HEK293 (cell line): Measurements from ENCODE around the gene SLC38A1.

ENCODE experiments used
- CTCF ChIA-PET: fragments of 350-600 bp; formaldehyde crosslinking; extraction: SDS; loops from one replicate; lab custom pipeline; 2021; ENCODE audit warnings: antibody characterized with exemption; lab: Yijun Ruan, JAX
- POLR2A ChIA-PET: fragments of 300-600 bp; formaldehyde crosslinking; extraction: SDS; loops from one replicate; lab custom pipeline; 2020; ENCODE audit warnings: antibody characterized with exemption, inconsistent platforms; lab: Yijun Ruan, JAX
- H3K27ac ChIP-seq: fragments of 200-500 bp; sonication (Bioruptor generic); 2 replicates; pipeline ENCODE4 v1.5.1; 2014; ENCODE audit warnings: low read depth, low read length, control low read depth, inconsistent platforms; ENCODE audit errors: extremely low read depth
- H3K36me3 ChIP-seq, 2 experiments: fragments of 200-500 bp in 1 of 2; sonication (Bioruptor generic) in 1 of 2; 1 replicate in 1 of 2; 2 replicates in 1 of 2; pipeline ENCODE4 v1.5.1; 2014 to 2017; ENCODE audit warnings: inconsistent platforms in 2 of 2, low read length in 2 of 2; ENCODE audit not compliant: control insufficient read depth in 2 of 2, insufficient read depth in 1 of 2
- H3K4me1 ChIP-seq: fragments of 200-500 bp; sonication (Bioruptor generic); 2 replicates; pipeline ENCODE4 v1.5.1; 2014; ENCODE audit warnings: mild to moderate bottlenecking, low read length, inconsistent platforms; ENCODE audit not compliant: control insufficient read depth, insufficient read depth
- H3K4me3 ChIP-seq: 2 replicates; pipeline ENCODE4 v1.5.1; 2011; ENCODE audit warnings: low read depth, mild to moderate bottlenecking, control low read depth, low read length, moderate library complexity
- H3K9me3 ChIP-seq: fragments of 200-500 bp; sonication (Bioruptor generic); 2 replicates; pipeline ENCODE4 v1.5.1; 2014; ENCODE audit warnings: low read depth, low read length, inconsistent platforms; ENCODE audit not compliant: control insufficient read depth, insufficient read depth
- OVOL3 ChIP-seq: fragments of 450-650 bp; formaldehyde crosslinking; IDR thresholded peaks from 2 replicates; pipeline ENCODE4 v1.5.1; 2016; ENCODE audit warnings: missing biosample characterization, missing genetic modification characterization
- SCRT2 ChIP-seq: fragments of 450-650 bp; formaldehyde crosslinking; IDR thresholded peaks from 2 replicates; pipeline ENCODE4 v1.5.1; 2016; ENCODE audit warnings: missing biosample characterization, missing genetic modification characterization
- ZFHX2 ChIP-seq: fragments of 450-650 bp; formaldehyde crosslinking; conservative IDR thresholded peaks from 2 replicates; pipeline ENCODE4 v1.5.1; 2016; ENCODE audit warnings: missing biosample characterization, missing genetic modification characterization
- ZNF202 ChIP-seq: fragments of 450-650 bp; formaldehyde crosslinking; IDR thresholded peaks from 2 replicates; pipeline ENCODE4 v1.5.1; 2016; ENCODE audit warnings: missing biosample characterization, missing genetic modification characterization, borderline replicate concordance
- ZNF335 ChIP-seq: fragments of 450-650 bp; formaldehyde crosslinking; conservative IDR thresholded peaks from 2 replicates; pipeline ENCODE4 v1.5.1; 2016; ENCODE audit warnings: missing biosample characterization, missing genetic modification characterization
- ZNF341 ChIP-seq: fragments of 450-650 bp; formaldehyde crosslinking; IDR thresholded peaks from 2 replicates; pipeline ENCODE4; 2016; ENCODE audit warnings: low read depth, missing biosample characterization, missing genetic modification characterization
- ZNF600 ChIP-seq: fragments of 450-650 bp; formaldehyde crosslinking; IDR thresholded peaks from 2 replicates; pipeline ENCODE4 v1.5.1; 2016; ENCODE audit warnings: missing biosample characterization, missing genetic modification characterization
- ZNF626 ChIP-seq: fragments of 450-650 bp; sonication (Bioruptor Pico); formaldehyde crosslinking; IDR thresholded peaks from 2 replicates; pipeline ENCODE4 v1.5.1; 2018; ENCODE audit warnings: missing biosample characterization, missing genetic modification characterization, inconsistent platforms
- ZSCAN18 ChIP-seq: fragments of 450-650 bp; formaldehyde crosslinking; IDR thresholded peaks from 2 replicates; pipeline ENCODE4 v1.5.1; 2016; ENCODE audit warnings: missing biosample characterization, missing genetic modification characterization
- TF ChIP-seq, protein P1 (sequence below): fragments of 450-650 bp; formaldehyde crosslinking; IDR thresholded peaks from 2 replicates; pipeline ENCODE4 v1.5.1; 2016; ENCODE audit warnings: missing biosample characterization, missing genetic modification characterization, low read depth
- TF ChIP-seq, protein P2 (sequence below): fragments of 450-650 bp; formaldehyde crosslinking; IDR thresholded peaks from 2 replicates; pipeline ENCODE4 v1.5.1; 2017; ENCODE audit warnings: missing biosample characterization, missing genetic modification characterization
- TF ChIP-seq, protein P3 (sequence below): fragments of 450-650 bp; formaldehyde crosslinking; IDR thresholded peaks from 2 replicates; pipeline ENCODE4 v1.5.1; 2016; ENCODE audit warnings: missing biosample characterization, missing genetic modification characterization

The SLC38A1 gene

GRCh38 chr12:46209914-46210872 lies 58.6 kb downstream of the SLC38A1 start (continued):
- peak; percentile 38; the same call in 1 of the 2 replicates for TF ChIP-seq ZNF600 (tag by site-specific recombination)
- peak; percentile 48 for TF ChIP-seq ZFHX2
- no peak for TF ChIP-seq ZNF202 (tag by site-specific recombination)
- no peak for TF ChIP-seq ZSCAN18 (tag by site-specific recombination)
- TF ChIP-seq, protein P1, sequence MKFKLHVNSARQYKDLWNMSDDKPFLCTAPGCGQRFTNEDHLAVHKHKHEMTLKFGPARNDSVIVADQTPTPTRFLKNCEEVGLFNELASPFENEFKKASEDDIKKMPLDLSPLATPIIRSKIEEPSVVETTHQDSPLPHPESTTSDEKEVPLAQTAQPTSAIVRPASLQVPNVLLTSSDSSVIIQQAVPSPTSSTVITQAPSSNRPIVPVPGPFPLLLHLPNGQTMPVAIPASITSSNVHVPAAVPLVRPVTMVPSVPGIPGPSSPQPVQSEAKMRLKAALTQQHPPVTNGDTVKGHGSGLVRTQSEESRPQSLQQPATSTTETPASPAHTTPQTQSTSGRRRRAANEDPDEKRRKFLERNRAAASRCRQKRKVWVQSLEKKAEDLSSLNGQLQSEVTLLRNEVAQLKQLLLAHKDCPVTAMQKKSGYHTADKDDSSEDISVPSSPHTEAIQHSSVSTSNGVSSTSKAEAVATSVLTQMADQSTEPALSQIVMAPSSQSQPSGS (tag by site-specific recombination), result no peak
- no peak for TF ChIP-seq ZNF341 (tag by site-specific recombination)
- TF ChIP-seq SCRT2 (tag by site-specific recombination), result peak; percentile 98
- TF ChIP-seq, all 188 proteins: peak for 7

- no peak overlapping the region for H3K27ac ChIP-seq
- H3K4me1 ChIP-seq, result peaks cover 10% of the 10 kb centered on the region
- TF ChIP-seq, protein P2, sequence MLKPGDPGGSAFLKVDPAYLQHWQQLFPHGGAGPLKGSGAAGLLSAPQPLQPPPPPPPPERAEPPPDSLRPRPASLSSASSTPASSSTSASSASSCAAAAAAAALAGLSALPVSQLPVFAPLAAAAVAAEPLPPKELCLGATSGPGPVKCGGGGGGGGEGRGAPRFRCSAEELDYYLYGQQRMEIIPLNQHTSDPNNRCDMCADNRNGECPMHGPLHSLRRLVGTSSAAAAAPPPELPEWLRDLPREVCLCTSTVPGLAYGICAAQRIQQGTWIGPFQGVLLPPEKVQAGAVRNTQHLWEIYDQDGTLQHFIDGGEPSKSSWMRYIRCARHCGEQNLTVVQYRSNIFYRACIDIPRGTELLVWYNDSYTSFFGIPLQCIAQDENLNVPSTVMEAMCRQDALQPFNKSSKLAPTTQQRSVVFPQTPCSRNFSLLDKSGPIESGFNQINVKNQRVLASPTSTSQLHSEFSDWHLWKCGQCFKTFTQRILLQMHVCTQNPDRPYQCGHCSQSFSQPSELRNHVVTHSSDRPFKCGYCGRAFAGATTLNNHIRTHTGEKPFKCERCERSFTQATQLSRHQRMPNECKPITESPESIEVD (tag by site-specific recombination), result peak; percentile 17; the same call in 1 of the 2 replicates
- TF ChIP-seq, protein P3, sequence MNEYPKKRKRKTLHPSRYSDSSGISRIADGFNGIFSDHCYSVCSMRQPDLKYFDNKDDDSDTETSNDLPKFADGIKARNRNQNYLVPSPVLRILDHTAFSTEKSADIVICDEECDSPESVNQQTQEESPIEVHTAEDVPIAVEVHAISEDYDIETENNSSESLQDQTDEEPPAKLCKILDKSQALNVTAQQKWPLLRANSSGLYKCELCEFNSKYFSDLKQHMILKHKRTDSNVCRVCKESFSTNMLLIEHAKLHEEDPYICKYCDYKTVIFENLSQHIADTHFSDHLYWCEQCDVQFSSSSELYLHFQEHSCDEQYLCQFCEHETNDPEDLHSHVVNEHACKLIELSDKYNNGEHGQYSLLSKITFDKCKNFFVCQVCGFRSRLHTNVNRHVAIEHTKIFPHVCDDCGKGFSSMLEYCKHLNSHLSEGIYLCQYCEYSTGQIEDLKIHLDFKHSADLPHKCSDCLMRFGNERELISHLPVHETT, result no peak
- ChIA-PET CTCF (interaction anchor here (0.6 kb wide), 1 partner anchor 678 kb away, joined by 3 read pairs; no protein-coding TSS in a partner anchor), POLR2A (no interaction called here)
- H3K4me3 ChIP-seq, result no peak overlapping the region
- H3K9me3 ChIP-seq, result no peaks in the 10 kb centered on the region
- H3K36me3 ChIP-seq, result peaks cover 2 to 41% of the 10 kb centered on the region in 2 experiments; a peak in 2 of 3 replicates
Observed at GRCh38 chr12:46209170-46209569, 59.7 kb downstream of the SLC38A1 start.

GRCh38 chr12:46208370-46208769 lies 60.5 kb downstream of the SLC38A1 start:
- H3K4me3 ChIP-seq, result no peak overlapping the region
- POLR2A ChIA-PET, result no interaction called here
- no peak overlapping the region for H3K27ac ChIP-seq
- H3K36me3 ChIP-seq, result peaks cover 10 to 46% of the 10 kb centered on the region in 2 experiments; a peak in 2 of 3 replicates
- peaks cover 10% of the 10 kb centered on the region for H3K4me1 ChIP-seq
- no peaks in the 10 kb centered on the region for H3K9me3 ChIP-seq
- TF ChIP-seq ZNF335 (no peak), OVOL3 (no peak), ZNF626 (tag by site-specific recombination) (no peak)
- CTCF ChIA-PET, result interaction anchor here (0.7 to 1.3 kb wide), 2 partner anchors 83 to 136 kb away, joined by 3 read pairs; no protein-coding TSS in a partner anchor
